ENCODE measurements around the gene SALL1.

- TF ChIP-seq CTCF (IDR thresholded peaks at IDR 0.05) (no peak), POLR2A (IDR thresholded peaks at IDR 0.05) (no peak), POLR2AphosphoS5 (IDR thresholded peaks at IDR 0.05) (no peak)
Observed at GRCh38 chr16:51200793-51201192, 49.7 kb upstream of the SALL1 start.
